ENCODE results near the gene MRM2.

Gene MRM2

GRCh38 chr7:2197436-2198155 is 44.4 kb downstream of the MRM2 start:
- ChIA-PET CTCF (interaction anchor here (1.6 to 3.1 kb wide), 2 partner anchors 10 to 12 kb away, joined by 5 to 14 read pairs; no protein-coding TSS in a partner anchor), POLR2A (no interaction called here)
- TF ChIP-seq CTCF (IDR thresholded peaks at IDR 0.05; ENCODE audit: insufficient read depth, low read length, missing control alignments) = no peak
- no peak overlapping the region for H3K4me3 ChIP-seq (ENCODE audit: low read depth, low read length)
- no peak for DNase-seq (ENCODE audit: low read depth, low spot score)

GRCh38 chr7:2196381-2197378 is 45.3 kb downstream of the MRM2 start:
- TF ChIP-seq CTCF (IDR thresholded peaks at IDR 0.05; ENCODE audit: insufficient read depth, low read length, missing control alignments) = no peak
- ChIA-PET POLR2A (no interaction called here), CTCF (interaction anchor here (0.8 to 3.1 kb wide), 5 partner anchors 11 to 618 kb away, joined by 3 to 14 read pairs (median 5); no protein-coding TSS in a partner anchor)
- DNase-seq (ENCODE audit: low read depth, low spot score) = no peak
- H3K4me3 ChIP-seq (ENCODE audit: low read depth, low read length) = no peak overlapping the region

GRCh38 chr7:2195400-2196246 is 46.4 kb downstream of the MRM2 start:
- CTCF ChIA-PET = interaction anchor here (0.7 to 3.1 kb wide), 20 partner anchors 8 to 617 kb away, joined by 3 to 14 read pairs (median 4); no protein-coding TSS in a partner anchor
- DNase-seq (ENCODE audit: low read depth, low spot score) = no peak
- no peak for TF ChIP-seq CTCF (IDR thresholded peaks at IDR 0.05; ENCODE audit: insufficient read depth, low read length, missing control alignments)
- POLR2A ChIA-PET = no interaction called here
- H3K4me3 ChIP-seq (ENCODE audit: low read depth, low read length) = no peak overlapping the region

GRCh38 chr7:2193575-2194305 is 48.3 kb downstream of the MRM2 start:
- DNase-seq (ENCODE audit: low read depth, low spot score) = no peak
- H3K4me3 ChIP-seq (ENCODE audit: low read depth, low read length) = no peak overlapping the region
- TF ChIP-seq CTCF (IDR thresholded peaks at IDR 0.05; ENCODE audit: insufficient read depth, low read length, missing control alignments) = no peak
- ChIA-PET POLR2A (no interaction called here), CTCF (interaction anchor here (0.8 to 1.8 kb wide), 3 partner anchors 10 to 90 kb away, joined by 3 to 7 read pairs (median 4); no protein-coding TSS in a partner anchor)

- POLR2A ChIA-PET = no interaction called here
- no peak overlapping the region for H3K4me3 ChIP-seq (ENCODE audit: low read depth, low read length)
- TF ChIP-seq CTCF (IDR thresholded peaks at IDR 0.05; ENCODE audit: insufficient read depth, low read length, missing control alignments) = no peak
- CTCF ChIA-PET = interaction anchor here (0.8 to 1.2 kb wide), 3 partner anchors 12 to 88 kb away, joined by 3 read pairs; no protein-coding TSS in a partner anchor
- no peak for DNase-seq (ENCODE audit: low read depth, low spot score)
Observed at GRCh38 chr7:2192831-2193534, 49.0 kb downstream of the MRM2 start.
